ENCODE data around the gene TBC1D2.
"Not testable (repeated sequence)": the region's sequence is repeated elsewhere in the genome, so short reads cannot be mapped to it uniquely, and the experiment has no call there.

TBC1D2 gene

DNA sequence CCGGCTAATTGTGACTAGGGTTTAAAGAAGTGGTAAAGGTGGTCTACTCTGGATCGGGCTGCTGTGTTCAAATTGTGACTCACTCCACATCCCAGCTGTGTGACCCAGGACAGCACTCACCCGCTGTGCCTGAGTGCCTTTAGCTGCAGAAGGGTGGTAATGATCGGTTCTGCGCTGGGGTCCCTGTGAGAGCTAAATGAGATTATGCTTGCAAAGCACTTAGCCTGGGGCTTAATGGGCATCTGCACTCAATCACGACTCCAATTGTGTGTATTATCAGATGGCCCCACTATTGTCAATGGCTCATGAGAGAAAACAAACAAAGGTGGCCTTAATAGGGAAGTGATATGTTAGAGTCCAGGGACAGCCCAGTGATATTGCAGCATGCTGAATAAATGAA, 25.1 kb upstream of the TBC1D2 start:
- Mint-ChIP-seq H3K9me3 (no peaks in the 10 kb centered on the region), H3K4me3 (no peak overlapping the region), H3K27me3 (ENCODE audit: low read depth) (peaks cover 22% of the 10 kb centered on the region), H3K4me1 (no peaks in the 10 kb centered on the region), H3K36me3 (ENCODE audit: low read depth) (no peaks in the 10 kb centered on the region), H3K27ac (no peak overlapping the region)
- TF ChIP-seq, protein P1, sequence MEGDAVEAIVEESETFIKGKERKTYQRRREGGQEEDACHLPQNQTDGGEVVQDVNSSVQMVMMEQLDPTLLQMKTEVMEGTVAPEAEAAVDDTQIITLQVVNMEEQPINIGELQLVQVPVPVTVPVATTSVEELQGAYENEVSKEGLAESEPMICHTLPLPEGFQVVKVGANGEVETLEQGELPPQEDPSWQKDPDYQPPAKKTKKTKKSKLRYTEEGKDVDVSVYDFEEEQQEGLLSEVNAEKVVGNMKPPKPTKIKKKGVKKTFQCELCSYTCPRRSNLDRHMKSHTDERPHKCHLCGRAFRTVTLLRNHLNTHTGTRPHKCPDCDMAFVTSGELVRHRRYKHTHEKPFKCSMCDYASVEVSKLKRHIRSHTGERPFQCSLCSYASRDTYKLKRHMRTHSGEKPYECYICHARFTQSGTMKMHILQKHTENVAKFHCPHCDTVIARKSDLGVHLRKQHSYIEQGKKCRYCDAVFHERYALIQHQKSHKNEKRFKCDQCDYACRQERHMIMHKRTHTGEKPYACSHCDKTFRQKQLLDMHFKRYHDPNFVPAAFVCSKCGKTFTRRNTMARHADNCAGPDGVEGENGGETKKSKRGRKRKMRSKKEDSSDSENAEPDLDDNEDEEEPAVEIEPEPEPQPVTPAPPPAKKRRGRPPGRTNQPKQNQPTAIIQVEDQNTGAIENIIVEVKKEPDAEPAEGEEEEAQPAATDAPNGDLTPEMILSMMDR (IDR thresholded peaks at IDR 0.05; ENCODE audit: unreplicated experiment in 3 of 3): no peak

DNA sequence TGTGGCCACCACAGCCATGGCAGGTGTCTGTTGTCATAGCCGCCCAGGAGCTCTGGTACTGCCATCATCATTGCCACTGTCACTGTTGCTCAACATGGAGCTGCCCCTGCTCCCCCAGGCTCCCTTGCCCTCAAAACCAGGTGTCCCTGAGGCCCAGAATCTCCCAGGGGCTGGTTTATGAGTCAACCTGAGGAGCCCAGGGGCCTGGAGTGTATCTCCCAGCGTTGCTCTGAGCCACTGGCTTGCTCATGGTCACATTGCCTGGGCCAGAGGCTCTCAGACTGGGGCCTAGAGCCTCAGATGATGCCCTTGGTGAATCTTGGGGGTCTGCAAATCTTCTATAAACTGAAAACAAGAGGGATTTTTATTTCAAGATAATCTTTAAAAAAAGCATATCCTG, 24.7 kb upstream of the TBC1D2 start:
- H3K9me3 Mint-ChIP-seq: no peaks in the 10 kb centered on the region
- H3K36me3 Mint-ChIP-seq (ENCODE audit: low read depth): no peaks in the 10 kb centered on the region
- no peak overlapping the region for H3K4me3 Mint-ChIP-seq
- no peak overlapping the region for H3K27ac Mint-ChIP-seq
- TF ChIP-seq, protein P1 (IDR thresholded peaks at IDR 0.05; ENCODE audit: unreplicated experiment in 3 of 3): no peak
- H3K4me1 Mint-ChIP-seq: no peaks in the 10 kb centered on the region
- H3K27me3 Mint-ChIP-seq (ENCODE audit: low read depth): peaks cover 23% of the 10 kb centered on the region

GRCh38 chr9:98276907-98277469, 21.5 kb upstream of the TBC1D2 start:
- TF ChIP-seq, protein P1 (IDR thresholded peaks at IDR 0.05; ENCODE audit: unreplicated experiment in 3 of 3): no peak
- Mint-ChIP-seq H3K27me3 (ENCODE audit: low read depth) (peaks cover 28% of the 10 kb centered on the region), H3K4me1 (no peaks in the 10 kb centered on the region), H3K4me3 (no peak overlapping the region), H3K9me3 (no peaks in the 10 kb centered on the region), H3K27ac (no peak overlapping the region), H3K36me3 (ENCODE audit: low read depth) (no peaks in the 10 kb centered on the region)

DNA sequence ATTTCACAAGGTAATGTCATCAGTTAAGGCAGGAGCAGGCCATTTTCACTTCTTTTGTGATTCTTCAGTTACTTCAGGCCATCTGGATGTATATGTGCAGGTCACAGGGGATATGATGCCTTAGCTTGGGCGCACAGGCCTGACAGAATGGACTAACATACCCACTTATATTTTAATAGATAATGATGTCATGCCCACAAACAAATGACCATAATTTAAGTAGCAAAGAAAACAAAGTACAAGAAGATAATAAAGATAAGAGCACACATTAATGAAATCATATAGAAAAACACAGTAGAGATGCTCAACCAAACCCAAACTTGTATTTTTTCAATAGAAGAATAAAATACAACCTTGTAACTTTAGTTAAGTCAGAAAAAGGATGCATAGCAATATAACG, 19.7 kb upstream of the TBC1D2 start:
- Mint-ChIP-seq H3K27ac (no peak overlapping the region), H3K27me3 (ENCODE audit: low read depth) (peaks cover 25% of the 10 kb centered on the region), H3K4me1 (peaks cover 17% of the 10 kb centered on the region), H3K4me3 (no peak overlapping the region), H3K36me3 (ENCODE audit: low read depth) (no peaks in the 10 kb centered on the region), H3K9me3 (no peaks in the 10 kb centered on the region)
- TF ChIP-seq, protein P1 (IDR thresholded peaks at IDR 0.05; ENCODE audit: unreplicated experiment in 3 of 3): no peak

DNA sequence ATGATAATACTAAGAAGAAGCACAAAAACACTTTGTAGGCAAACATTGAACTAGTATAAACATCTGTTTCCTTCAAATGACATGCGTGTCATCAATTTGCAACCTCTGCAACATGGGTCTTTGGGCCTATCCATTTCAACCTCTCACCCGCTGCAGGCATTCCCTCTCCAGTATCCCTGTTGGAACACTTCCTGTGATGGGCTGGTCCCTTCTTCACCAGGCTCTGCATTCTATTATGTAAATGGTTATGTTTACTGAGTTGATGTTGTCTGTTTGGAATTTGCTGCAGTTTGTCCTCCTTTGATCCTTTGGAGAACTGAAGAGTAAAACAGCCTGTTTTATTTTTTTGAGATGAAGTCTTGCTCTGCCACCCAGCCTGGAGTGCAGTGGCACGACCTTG, 16.6 kb upstream of the TBC1D2 start:
- Mint-ChIP-seq H3K27ac (no peak overlapping the region), H3K4me1 (peaks cover 25% of the 10 kb centered on the region), H3K9me3 (no peaks in the 10 kb centered on the region), H3K27me3 (ENCODE audit: low read depth) (peaks cover 26% of the 10 kb centered on the region), H3K4me3 (no peak overlapping the region), H3K36me3 (ENCODE audit: low read depth) (no peaks in the 10 kb centered on the region)
- TF ChIP-seq, protein P1 (IDR thresholded peaks at IDR 0.05; ENCODE audit: unreplicated experiment in 3 of 3): no peak

GRCh38 chr9:98271479-98271878, 16.0 kb upstream of the TBC1D2 start:
- no peaks in the 10 kb centered on the region for H3K36me3 Mint-ChIP-seq (ENCODE audit: low read depth)
- H3K27me3 Mint-ChIP-seq (ENCODE audit: low read depth): peaks cover 28% of the 10 kb centered on the region
- peaks cover 25% of the 10 kb centered on the region for H3K4me1 Mint-ChIP-seq
- TF ChIP-seq, protein P1 (IDR thresholded peaks at IDR 0.05; ENCODE audit: unreplicated experiment in 3 of 3): no peak
- no peaks in the 10 kb centered on the region for H3K9me3 Mint-ChIP-seq
- no peak overlapping the region for H3K27ac Mint-ChIP-seq
- no peak overlapping the region for H3K4me3 Mint-ChIP-seq

DNA sequence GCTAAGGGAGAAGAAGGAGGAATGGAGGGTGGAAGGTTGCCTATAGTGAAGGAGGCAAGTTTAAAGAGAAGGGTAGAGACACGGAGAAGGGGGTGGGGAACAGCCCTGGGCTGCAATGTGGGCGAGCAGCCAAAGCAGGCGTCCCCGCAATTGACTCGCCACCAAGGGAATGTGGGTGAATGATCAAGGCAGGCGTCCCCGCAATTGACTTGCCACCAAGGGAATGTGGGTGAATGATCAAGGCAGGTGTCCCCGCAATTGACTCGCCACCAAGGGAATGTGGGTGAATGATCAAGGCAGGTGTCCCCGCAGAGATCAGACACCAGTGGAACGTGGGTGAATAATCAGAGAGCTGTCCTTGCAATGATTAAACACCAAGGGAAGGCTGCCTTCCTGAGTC, 14.8 kb upstream of the TBC1D2 start:
- peaks cover 24% of the 10 kb centered on the region for H3K27me3 Mint-ChIP-seq (ENCODE audit: low read depth)
- H3K27ac Mint-ChIP-seq; H3K4me3 Mint-ChIP-seq; H3K9me3 Mint-ChIP-seq; H3K36me3 Mint-ChIP-seq (ENCODE audit: low read depth): not testable (repeated sequence)
- H3K4me1 Mint-ChIP-seq: peaks cover 25% of the 10 kb centered on the region

DNA sequence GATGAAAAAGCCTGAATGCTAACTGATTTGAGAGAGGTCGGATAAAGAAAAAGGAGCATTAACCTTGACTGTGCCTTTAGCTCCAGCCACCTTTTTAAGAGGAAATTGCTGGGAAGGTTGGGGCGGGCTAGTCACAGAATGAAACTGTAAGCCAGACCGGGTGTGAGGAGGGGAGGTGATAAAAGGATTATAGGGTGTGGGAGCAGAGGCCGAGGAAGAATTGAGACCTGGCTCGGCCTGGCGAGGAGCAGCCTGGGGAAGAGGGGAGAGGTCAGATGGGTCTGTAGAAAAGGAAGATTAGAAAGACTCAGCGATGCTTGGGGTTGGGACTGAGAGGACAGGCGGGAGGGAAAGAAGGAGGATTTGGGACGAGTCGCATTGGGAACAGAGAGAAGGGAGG, 14.2 kb upstream of the TBC1D2 start:
- peaks cover 25% of the 10 kb centered on the region for H3K4me1 Mint-ChIP-seq
- H3K27ac Mint-ChIP-seq; H3K36me3 Mint-ChIP-seq (ENCODE audit: low read depth); H3K9me3 Mint-ChIP-seq; H3K4me3 Mint-ChIP-seq: not testable (repeated sequence)
- peaks cover 24% of the 10 kb centered on the region for H3K27me3 Mint-ChIP-seq (ENCODE audit: low read depth)

DNA sequence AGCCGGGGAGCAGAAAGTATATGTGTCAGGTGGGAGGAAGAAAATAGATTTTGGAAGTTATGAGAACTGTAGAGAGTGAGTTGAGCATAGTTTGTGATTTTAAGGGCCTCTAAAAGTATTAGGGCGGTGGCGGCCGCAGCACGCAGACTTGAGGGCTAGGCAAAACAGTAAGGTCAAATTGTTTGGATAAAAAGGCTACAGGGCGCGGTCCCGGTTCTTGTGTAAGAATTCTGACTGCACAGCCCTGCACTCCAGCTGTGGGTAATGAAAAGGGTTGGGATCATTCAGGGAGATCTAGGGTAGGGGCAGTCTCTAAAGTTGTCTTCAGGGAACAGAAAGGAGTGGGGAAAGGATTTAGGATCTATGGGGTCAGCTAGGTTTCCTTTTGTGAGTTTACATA, 12.1 kb upstream of the TBC1D2 start:
- Mint-ChIP-seq H3K4me1 (peaks cover 25% of the 10 kb centered on the region), H3K27me3 (ENCODE audit: low read depth) (peaks cover 20% of the 10 kb centered on the region)
- not testable (repeated sequence) for H3K9me3 Mint-ChIP-seq; H3K27ac Mint-ChIP-seq; H3K36me3 Mint-ChIP-seq (ENCODE audit: low read depth); H3K4me3 Mint-ChIP-seq

Data from nephron (organoid).